OCI-LY3 (cell line): ENCODE results near the gene RPGR.

Source experiments
- CTCF ChIP-seq: fragments of 200-600, 300-600 bp; sonication (generic); IDR thresholded peaks from 2 replicates; pipeline ENCODE4 v1.5.1; 2014; ENCODE audit warnings: antibody characterized with exemption, low read length, low read depth
- EZH2phosphoT487 ChIP-seq: fragments of 200-600 bp; shearing (Covaris generic); IDR thresholded peaks from 2 replicates; pipeline ENCODE4 v1.6.1; 2018; ENCODE audit warnings: antibody characterized with exemption, mixed run types, low read depth

GRCh38 chrX:38347136-38347535 is 19.8 kb upstream of the RPGR start:
- TF ChIP-seq EZH2phosphoT487 (no peak), CTCF (no peak)
